SU-DHL-6 (cell line): Measurements from ENCODE around the gene SLC35B2.

Experiments
- H2AFZ ChIP-seq: fragments of 200-600 bp; sonication (generic); 2 replicates; pipeline ENCODE4 v1.6.1; 2014; ENCODE audit warnings: low read depth, mild to moderate bottlenecking, moderate library complexity, mixed read lengths, antibody characterized with exemption, low read length; ENCODE audit not compliant: severe bottlenecking
- H3F3A ChIP-seq: fragments of 200-600 bp; shearing (Covaris generic); 2 replicates; pipeline ENCODE4 v1.6.0; 2016; ENCODE audit warnings: antibody characterized with exemption, mild to moderate bottlenecking; ENCODE audit not compliant: insufficient read depth
- H3K27ac ChIP-seq: fragments of 200-600 bp; sonication (generic); 2 replicates; pipeline ENCODE4 v1.5.1; 2016; ENCODE audit warnings: low read depth, mild to moderate bottlenecking, low read length, moderate library complexity, mixed read lengths
- H3K27me3 ChIP-seq: fragments of 200-600 bp; sonication (generic), shearing (Covaris generic); 2 replicates; pipeline ENCODE4 v1.6.0; 2014; ENCODE audit warnings: mild to moderate bottlenecking, low read length
- H3K36me3 ChIP-seq: fragments of 200-600 bp; sonication (generic); 2 replicates; pipeline ENCODE4 v1.6.1; 2014; ENCODE audit warnings: mild to moderate bottlenecking, low read length, mixed read lengths
- H3K4me2 ChIP-seq: fragments of 300-600, 200-600 bp; shearing (Covaris generic), sonication (generic); 2 replicates; pipeline ENCODE4 v1.6.0; 2014; ENCODE audit warnings: low read length, low read depth, mild to moderate bottlenecking; ENCODE audit not compliant: poor library complexity, severe bottlenecking
- H3K4me3 ChIP-seq: fragments of 200-600 bp; sonication (generic); 2 replicates; pipeline ENCODE4 v1.5.1; 2014; ENCODE audit warnings: antibody characterized with exemption, low read length, mild to moderate bottlenecking, mixed read lengths; ENCODE audit not compliant: insufficient read depth, poor library complexity, severe bottlenecking
- H3K79me2 ChIP-seq: fragments of 200-600 bp; sonication (generic); 2 replicates; pipeline ENCODE4 v1.6.1; 2014; ENCODE audit warnings: mild to moderate bottlenecking, low read length, moderate library complexity; ENCODE audit not compliant: insufficient read depth
- H3K9ac ChIP-seq: fragments of 200-600 bp; sonication (generic); 2 replicates; pipeline ENCODE4 v1.7.0; 2014; ENCODE audit warnings: mild to moderate bottlenecking, low read length
- H3K9me2 ChIP-seq: fragments of 200-600 bp; sonication (generic); replicated peaks from 2 replicates; pipeline ENCODE4 v1.6.1; 2014; ENCODE audit warnings: low read length; ENCODE audit not compliant: insufficient read depth
- H3K9me3 ChIP-seq: fragments of 200-600 bp; sonication (generic); 2 replicates; pipeline ENCODE4 v1.6.1; 2014; ENCODE audit warnings: low read length, mixed read lengths; ENCODE audit not compliant: insufficient read depth
- H4K20me1 ChIP-seq: fragments of 200-600 bp; sonication (generic); 2 replicates; pipeline ENCODE4 v1.6.1; 2014; ENCODE audit warnings: low read depth, mild to moderate bottlenecking, antibody characterized with exemption, low read length, moderate library complexity, mixed read lengths
- EZH2phosphoT487 ChIP-seq: fragments of 200-600 bp; sonication (generic), shearing (Covaris generic); conservative IDR thresholded peaks from 2 replicates; pipeline ENCODE4 v1.6.1; 2018; ENCODE audit warnings: mild to moderate bottlenecking, antibody characterized with exemption, low read length, moderate library complexity, mixed read lengths
- TF ChIP-seq, protein P1 (sequence below): fragments of 200-600 bp; sonication (generic); IDR thresholded peaks from one replicate; pipeline ENCODE4 v1.5.1; 2017; ENCODE audit warnings: antibody characterized with exemption, mild to moderate bottlenecking, low read length, moderate library complexity; ENCODE audit not compliant: insufficient read depth, poor library complexity, severe bottlenecking

The SLC35B2 gene

DNA sequence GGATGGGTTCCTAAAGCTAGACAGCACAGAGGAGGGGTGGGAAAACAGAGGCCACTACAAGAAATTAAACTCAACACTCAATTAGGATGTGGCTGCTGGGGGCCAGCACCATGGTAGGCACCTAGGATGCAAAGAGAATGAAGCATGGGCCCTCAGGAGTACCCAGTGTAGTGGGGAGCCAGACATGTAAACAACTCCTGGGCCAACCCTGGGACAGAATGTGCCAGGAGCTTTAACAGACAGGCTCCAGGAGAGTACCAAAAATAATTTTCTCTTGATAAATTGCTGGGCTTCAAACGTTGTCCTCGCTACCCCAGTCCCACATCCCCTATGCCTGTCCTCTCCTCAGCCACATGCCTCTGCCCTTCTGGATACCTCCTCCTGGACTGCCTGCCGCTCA lies 14.6 kb upstream of the SLC35B2 start:
- Histone ChIP-seq H3K27ac (no peak overlapping the region), H3K36me3 (no peaks in the 10 kb centered on the region), H4K20me1 (no peaks in the 10 kb centered on the region), H3K79me2 (no peaks in the 10 kb centered on the region), H3K4me3 (no peak overlapping the region), H2AFZ (no peak overlapping the region), H3K9me2 (no peaks in the 10 kb centered on the region), H3K9me3 (no peaks in the 10 kb centered on the region), H3F3A (peaks cover 10% of the 10 kb centered on the region; the same call in 1 of the 2 replicates), H3K27me3 (no peaks in the 10 kb centered on the region), H3K4me2 (no peak overlapping the region), H3K9ac (no peak overlapping the region)
- TF ChIP-seq, protein P1, sequence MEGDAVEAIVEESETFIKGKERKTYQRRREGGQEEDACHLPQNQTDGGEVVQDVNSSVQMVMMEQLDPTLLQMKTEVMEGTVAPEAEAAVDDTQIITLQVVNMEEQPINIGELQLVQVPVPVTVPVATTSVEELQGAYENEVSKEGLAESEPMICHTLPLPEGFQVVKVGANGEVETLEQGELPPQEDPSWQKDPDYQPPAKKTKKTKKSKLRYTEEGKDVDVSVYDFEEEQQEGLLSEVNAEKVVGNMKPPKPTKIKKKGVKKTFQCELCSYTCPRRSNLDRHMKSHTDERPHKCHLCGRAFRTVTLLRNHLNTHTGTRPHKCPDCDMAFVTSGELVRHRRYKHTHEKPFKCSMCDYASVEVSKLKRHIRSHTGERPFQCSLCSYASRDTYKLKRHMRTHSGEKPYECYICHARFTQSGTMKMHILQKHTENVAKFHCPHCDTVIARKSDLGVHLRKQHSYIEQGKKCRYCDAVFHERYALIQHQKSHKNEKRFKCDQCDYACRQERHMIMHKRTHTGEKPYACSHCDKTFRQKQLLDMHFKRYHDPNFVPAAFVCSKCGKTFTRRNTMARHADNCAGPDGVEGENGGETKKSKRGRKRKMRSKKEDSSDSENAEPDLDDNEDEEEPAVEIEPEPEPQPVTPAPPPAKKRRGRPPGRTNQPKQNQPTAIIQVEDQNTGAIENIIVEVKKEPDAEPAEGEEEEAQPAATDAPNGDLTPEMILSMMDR = no peak
- TF ChIP-seq EZH2phosphoT487 = no peak

- no peak overlapping the region for H2AFZ ChIP-seq
- no peaks in the 10 kb centered on the region for H3K9me3 ChIP-seq
- H3K79me2 ChIP-seq = no peaks in the 10 kb centered on the region
- no peaks in the 10 kb centered on the region for H3K36me3 ChIP-seq
- H3K4me2 ChIP-seq = peak overlapping the region; percentile 34
- H3F3A ChIP-seq = peaks cover 12% of the 10 kb centered on the region; the same call in 1 of the 2 replicates
- H3K27ac ChIP-seq = no peak overlapping the region
- no peaks in the 10 kb centered on the region for H3K9me2 ChIP-seq
- H3K27me3 ChIP-seq = no peaks in the 10 kb centered on the region
- H3K9ac ChIP-seq = no peak overlapping the region
- TF ChIP-seq, protein P1 = no peak
- TF ChIP-seq EZH2phosphoT487 = no peak
- no peak overlapping the region for H3K4me3 ChIP-seq
- no peaks in the 10 kb centered on the region for H4K20me1 ChIP-seq
These were observed 14.0 kb upstream of the SLC35B2 start for GRCh38 chr6:44271406-44271723.

- no peaks in the 10 kb centered on the region for H3K36me3 ChIP-seq
- H3K27me3 ChIP-seq = no peaks in the 10 kb centered on the region
- peaks cover 18% of the 10 kb centered on the region for H3F3A ChIP-seq
- TF ChIP-seq EZH2phosphoT487 = no peak
- TF ChIP-seq, protein P1 = no peak
- no peak overlapping the region for H3K9ac ChIP-seq
- no peak overlapping the region for H3K27ac ChIP-seq
- H3K4me2 ChIP-seq = peak overlapping the region; percentile 34
- H3K9me2 ChIP-seq = no peaks in the 10 kb centered on the region
- H3K79me2 ChIP-seq = no peaks in the 10 kb centered on the region
- H3K9me3 ChIP-seq = no peaks in the 10 kb centered on the region
- no peak overlapping the region for H2AFZ ChIP-seq
- H3K4me3 ChIP-seq = peak overlapping the region; percentile 27
- H4K20me1 ChIP-seq = no peaks in the 10 kb centered on the region
These were observed 13.4 kb upstream of the SLC35B2 start for GRCh38 chr6:44270526-44271405.
